ENCODE results near the gene BRMS1L.
"Not testable (repeated sequence)": the region's sequence is repeated elsewhere in the genome, so short reads cannot be mapped to it uniquely, and the experiment has no call there.

The BRMS1L gene

DNA sequence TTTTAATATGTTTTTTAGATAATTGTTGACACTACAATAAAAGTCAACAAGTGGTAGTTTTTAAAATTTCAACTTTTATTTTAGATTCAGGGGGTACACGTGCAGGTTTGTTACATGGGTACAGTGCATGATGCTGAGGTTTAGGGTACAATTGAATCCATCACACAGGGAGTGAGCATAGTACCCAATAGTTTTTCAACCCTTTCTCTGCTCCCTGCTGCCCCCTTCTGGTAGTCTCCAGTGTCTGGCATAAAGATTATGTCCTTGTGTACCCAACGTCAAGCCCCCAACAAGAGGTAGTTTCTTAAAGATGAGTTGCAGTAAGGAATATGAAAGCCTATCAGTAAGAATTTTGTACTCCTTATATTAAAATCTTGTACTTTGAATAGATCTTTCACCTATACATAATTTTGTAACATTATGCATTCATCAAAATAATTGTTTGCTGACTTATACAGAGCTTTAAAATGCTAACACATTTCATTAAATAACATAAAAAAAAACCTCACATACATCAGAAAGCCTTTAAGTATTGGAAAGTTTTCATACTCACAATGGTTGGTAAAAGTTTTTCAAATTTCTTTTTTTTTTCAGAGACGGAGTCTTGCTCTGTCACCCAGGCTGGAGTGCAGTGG is 11.7 kb upstream of the BRMS1L start:
- no peak for TF ChIP-seq ZFX (IDR thresholded peaks at IDR 0.05; ENCODE audit: borderline replicate concordance)
- TF ChIP-seq, protein P1, sequence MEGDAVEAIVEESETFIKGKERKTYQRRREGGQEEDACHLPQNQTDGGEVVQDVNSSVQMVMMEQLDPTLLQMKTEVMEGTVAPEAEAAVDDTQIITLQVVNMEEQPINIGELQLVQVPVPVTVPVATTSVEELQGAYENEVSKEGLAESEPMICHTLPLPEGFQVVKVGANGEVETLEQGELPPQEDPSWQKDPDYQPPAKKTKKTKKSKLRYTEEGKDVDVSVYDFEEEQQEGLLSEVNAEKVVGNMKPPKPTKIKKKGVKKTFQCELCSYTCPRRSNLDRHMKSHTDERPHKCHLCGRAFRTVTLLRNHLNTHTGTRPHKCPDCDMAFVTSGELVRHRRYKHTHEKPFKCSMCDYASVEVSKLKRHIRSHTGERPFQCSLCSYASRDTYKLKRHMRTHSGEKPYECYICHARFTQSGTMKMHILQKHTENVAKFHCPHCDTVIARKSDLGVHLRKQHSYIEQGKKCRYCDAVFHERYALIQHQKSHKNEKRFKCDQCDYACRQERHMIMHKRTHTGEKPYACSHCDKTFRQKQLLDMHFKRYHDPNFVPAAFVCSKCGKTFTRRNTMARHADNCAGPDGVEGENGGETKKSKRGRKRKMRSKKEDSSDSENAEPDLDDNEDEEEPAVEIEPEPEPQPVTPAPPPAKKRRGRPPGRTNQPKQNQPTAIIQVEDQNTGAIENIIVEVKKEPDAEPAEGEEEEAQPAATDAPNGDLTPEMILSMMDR (IDR thresholded peaks at IDR 0.05): peak; percentile 92
- H3K27ac ChIP-seq: no peak overlapping the region

DNA sequence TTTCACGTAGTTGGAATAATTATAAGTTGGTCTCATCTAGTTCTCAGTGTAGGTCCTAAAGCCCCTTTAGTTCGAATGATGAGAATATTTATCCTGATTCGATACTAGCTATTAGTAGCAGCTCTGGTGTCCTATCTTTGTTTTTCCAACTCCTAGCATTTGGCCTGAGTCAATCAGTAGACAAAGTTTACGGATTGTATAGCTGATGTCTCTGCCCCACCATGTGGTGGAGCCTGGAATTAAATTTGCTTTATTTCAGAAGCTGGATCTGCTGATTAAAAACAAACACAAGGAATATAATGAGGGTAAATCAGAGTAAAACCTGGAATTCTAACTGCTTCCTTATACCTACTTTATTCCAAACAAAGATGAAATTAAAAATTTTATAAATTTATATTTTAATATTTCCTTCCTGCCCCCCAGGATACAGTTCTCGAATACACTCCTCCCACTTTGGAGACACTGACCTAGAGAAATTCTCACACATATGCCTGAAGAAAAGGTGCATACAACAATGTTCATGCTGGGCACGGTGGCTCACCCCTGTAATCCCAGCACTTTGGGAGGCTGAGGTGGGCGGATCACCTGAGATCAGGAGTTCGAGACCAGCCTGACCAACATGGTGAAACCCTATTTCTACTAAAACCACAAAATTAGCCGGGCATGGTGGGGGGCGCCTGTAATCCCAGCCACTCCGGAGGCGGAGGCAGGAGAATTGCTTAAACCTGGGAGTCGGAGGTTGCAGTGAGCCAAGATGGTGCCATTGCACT is 7.6 kb upstream of the BRMS1L start:
- H3K27ac ChIP-seq: no peak overlapping the region
- no peak for TF ChIP-seq ZFX (IDR thresholded peaks at IDR 0.05; ENCODE audit: borderline replicate concordance)
- TF ChIP-seq, protein P1 (IDR thresholded peaks at IDR 0.05): peak; percentile 75

DNA sequence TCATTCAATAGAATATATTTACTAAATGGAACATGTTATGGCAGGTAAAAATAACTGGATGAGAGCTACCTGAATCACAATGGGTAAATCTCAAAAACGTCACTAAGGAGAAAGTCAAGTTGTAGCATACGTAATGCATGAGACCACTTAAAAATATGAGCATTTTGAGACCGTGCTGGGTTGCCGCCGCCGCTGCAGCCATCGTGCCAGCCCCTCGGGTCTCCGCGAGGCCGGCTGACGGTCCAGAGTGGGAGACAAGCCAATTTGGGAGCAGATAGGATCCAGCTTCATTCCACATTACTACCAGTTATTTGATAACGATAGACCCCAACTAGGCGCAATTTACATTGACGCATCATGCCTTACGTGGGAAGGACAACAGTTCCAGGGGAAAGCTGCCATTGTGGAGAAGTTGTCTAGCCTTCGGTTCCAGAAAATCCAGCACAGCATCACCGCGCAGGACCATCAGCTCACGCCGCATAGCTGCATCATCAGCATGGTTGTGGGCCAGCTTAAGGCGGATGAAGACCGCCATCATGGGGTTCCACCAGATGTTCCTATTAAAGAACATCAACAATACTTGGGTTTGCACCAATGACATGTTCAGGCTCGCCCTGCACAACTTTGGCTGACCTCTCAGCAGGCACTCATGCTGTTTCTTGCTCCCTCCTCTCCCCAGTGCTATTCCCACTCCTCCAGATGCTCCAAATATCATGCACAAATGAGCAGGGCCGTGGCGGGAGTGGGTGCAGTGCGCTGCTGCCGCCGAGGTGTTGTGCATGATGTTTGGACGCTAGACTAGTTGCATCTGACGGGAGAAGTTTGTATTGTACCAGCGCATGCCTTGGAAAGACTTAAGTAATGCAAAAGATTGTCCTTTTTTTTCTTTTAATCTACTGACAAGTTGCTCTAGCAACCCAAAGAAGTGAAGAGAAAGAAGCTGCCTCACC is 6.3 kb upstream of the BRMS1L start:
- no peak overlapping the region for H3K27ac ChIP-seq
- TF ChIP-seq ZFX (IDR thresholded peaks at IDR 0.05; ENCODE audit: borderline replicate concordance): no peak
- TF ChIP-seq, protein P1 (IDR thresholded peaks at IDR 0.05): no peak

DNA sequence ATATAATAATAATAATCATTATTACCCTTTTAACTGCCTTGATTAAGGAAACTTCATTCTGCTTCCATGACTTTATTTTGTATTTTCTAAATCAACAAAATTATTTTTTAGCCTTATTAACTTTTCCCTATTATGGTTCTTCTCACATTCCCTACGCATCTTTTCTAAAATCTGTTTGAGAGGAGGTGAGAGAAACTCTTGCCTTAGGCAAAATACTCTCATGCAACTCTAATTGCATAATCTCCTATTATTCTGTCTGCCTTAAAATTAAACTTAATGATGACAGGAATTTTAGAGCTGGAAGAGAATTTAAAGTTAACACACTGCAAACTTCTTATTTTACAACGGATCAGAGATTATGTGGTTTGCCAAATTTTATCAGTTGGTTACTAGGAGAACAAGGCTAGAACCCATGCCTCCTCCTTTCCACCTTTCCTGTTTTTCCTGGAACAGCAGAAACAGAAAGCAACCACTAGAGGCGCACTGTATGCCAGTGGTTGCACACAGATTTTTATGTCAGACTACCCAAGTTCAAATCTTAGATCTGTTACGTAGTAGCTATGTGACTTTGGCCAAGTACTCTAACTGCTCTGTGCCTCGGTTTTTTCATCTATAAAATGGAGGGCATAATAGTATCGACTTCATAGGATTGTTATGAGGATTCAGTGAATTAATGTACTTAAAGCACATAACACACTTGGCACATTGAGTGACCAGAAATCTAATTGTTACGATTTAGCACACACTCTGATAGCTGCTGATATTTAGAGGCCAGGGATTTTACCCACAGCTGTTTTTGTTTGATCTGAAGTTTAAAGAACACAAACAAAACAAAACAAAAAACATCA is 4.3 kb upstream of the BRMS1L start:
- no peak overlapping the region for H3K27ac ChIP-seq
- TF ChIP-seq, protein P1 (IDR thresholded peaks at IDR 0.05): peak; percentile 96
- no peak for TF ChIP-seq ZFX (IDR thresholded peaks at IDR 0.05; ENCODE audit: borderline replicate concordance)

DNA sequence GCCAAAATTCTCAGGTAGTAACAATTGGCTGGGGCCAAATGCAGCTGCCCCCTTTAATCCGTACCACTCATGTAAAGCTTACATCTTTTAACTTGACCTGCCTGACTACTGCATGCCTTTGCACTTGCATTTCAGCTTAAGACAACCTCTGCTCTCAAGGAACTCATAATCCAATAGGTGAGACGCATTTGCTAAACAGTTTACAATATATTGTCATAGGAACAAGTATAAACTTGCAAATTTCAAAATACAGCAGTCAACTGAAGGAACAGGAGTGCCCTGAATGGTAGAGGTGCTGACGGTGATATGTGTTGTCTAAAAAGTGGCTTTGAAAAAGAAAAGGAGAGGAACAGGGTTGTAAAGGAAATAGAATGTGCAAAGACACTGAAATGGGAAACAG is 3.6 kb upstream of the BRMS1L start:
- TF ChIP-seq, protein P1 (IDR thresholded peaks at IDR 0.05): no peak
- no peak for TF ChIP-seq ZFX (IDR thresholded peaks at IDR 0.05; ENCODE audit: borderline replicate concordance)
- H3K27ac ChIP-seq: no peak overlapping the region

DNA sequence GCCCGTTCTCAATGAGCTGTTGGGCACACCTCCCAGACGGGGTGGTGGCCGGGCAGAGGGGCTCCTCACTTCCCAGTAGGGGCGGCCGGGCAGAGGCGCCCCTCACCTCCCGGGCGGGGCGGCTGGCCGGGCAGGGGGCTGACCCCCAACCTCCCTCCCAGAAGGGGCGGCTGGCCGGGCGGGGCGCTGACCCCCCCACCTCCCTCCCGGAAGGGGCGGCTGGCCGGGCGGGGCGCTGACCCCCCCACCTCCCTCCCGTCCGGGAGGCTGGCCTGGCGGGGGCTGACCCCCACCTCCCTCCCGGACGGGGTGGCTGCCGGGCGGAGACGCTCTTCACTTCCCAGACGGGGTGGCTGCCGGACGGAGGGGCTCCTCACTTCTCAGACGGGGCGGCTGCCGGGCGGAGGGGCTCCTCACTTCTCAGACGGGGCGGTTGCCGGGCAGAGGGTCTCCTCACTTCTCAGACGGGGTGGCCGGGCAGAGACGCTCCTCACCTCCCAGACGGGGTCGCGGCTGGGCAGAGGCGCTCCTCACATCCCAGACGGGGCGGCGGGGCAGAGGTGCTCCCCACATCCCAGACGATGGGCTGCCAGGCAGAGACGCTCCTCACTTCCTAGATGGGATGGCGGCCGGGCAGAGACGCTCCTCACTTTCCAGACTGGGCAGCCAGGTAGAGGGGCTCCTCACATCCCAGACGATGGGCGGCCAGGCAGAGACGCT is 1.5 kb upstream of the BRMS1L start:
- H3K27ac ChIP-seq: not testable (repeated sequence)
